EH (cell line): ENCODE measurements around the gene PIK3C2B.
"Not testable (repeated sequence)": the region's sequence is repeated elsewhere in the genome, so short reads cannot be mapped to it uniquely, and the experiment has no call there.

Experiments used
- DNase-seq: peaks from one replicate; pipeline ENCODE4 v3.0.0-alpha.2; 2015; ENCODE audit warnings: low read depth

PIK3C2B gene, protein sequence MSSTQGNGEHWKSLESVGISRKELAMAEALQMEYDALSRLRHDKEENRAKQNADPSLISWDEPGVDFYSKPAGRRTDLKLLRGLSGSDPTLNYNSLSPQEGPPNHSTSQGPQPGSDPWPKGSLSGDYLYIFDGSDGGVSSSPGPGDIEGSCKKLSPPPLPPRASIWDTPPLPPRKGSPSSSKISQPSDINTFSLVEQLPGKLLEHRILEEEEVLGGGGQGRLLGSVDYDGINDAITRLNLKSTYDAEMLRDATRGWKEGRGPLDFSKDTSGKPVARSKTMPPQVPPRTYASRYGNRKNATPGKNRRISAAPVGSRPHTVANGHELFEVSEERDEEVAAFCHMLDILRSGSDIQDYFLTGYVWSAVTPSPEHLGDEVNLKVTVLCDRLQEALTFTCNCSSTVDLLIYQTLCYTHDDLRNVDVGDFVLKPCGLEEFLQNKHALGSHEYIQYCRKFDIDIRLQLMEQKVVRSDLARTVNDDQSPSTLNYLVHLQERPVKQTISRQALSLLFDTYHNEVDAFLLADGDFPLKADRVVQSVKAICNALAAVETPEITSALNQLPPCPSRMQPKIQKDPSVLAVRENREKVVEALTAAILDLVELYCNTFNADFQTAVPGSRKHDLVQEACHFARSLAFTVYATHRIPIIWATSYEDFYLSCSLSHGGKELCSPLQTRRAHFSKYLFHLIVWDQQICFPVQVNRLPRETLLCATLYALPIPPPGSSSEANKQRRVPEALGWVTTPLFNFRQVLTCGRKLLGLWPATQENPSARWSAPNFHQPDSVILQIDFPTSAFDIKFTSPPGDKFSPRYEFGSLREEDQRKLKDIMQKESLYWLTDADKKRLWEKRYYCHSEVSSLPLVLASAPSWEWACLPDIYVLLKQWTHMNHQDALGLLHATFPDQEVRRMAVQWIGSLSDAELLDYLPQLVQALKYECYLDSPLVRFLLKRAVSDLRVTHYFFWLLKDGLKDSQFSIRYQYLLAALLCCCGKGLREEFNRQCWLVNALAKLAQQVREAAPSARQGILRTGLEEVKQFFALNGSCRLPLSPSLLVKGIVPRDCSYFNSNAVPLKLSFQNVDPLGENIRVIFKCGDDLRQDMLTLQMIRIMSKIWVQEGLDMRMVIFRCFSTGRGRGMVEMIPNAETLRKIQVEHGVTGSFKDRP (N-terminal part only)

DNA sequence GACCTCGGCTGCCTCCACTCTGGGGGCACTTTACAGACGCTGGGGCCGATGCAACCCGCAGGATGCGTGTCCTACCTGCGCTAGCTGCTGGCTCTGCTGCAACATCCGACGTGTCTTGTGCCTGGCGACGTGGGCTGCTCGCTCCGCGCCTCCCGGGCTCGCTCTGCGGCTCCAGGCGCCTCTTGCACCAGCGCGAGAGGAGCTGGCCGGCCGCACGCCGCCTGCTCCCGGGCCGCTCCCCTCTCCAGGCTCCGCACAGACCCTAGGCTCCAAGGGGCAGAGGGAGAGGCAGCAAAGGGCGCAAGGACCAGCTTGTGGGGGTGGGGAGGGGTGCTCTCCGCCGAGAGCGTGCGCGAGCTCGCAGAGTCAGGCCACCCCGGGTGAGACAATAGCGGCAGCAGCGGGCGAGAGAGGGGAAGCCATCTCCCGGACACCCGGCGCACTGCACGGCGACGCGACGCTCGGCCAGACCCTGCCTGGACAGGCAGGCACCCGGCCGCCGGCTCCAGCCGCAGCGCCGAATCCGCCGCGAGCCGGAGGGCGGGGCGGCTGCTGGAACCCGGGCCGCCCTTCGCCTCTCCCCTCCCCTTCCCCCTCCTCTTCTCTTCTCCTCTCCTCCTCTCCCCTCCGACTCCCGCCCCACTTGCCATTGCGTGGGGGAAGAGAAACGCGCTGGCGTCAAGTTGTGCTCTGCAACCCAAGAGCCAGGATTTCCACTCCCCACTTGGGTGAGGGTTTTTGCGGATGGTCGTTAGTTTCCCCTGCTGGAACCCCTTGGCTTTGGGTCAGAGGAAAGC, at the start of gene PIK3C2B:
Gene PIK3C2B (minus strand): TSS at position 525 of the 797 bp plus-strand sequence. CDS start 25,003 bp downstream, outside the sequence.
- DNase-seq, result peak; percentile 88

DNA sequence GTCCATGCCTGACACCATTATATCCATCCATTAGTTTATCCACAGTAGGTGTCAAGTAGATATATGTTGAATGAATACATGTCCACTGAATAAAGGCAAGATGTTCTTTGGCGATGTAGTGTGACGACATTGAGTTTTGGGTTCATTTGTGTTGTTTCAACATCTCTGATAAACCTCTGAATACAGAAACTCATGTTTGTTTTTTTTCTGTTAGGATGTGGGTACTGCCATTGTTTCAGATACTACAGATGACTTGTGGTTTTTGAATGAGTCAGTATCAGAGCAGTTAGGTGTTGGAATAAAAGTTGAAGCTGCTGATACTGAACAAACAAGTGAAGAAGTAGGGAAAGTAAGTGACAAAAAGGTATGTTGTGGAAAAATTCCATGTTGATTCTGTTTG, 49.7 kb upstream of the PIK3C2B start:
- peak; percentile 42 for DNase-seq

DNA sequence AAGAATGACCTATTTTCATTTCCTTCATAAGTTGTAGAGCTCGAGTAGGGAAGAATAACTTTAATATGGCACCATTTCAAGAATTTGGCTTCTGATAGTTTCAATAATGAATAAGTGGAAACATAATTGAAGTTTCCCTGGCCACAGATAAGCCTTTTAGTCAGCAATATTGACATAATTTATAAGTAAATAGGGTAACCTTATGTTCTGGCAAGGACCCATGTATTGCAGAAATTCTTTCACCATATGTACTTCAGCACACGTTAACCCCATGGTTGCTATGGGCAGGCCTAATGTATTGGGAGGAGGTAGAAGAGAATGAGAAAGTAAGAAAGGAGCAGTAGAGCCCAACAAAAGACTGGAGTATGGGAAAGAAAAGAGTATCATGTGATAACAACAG, 47.0 kb upstream of the PIK3C2B start:
- no peak for DNase-seq

DNA sequence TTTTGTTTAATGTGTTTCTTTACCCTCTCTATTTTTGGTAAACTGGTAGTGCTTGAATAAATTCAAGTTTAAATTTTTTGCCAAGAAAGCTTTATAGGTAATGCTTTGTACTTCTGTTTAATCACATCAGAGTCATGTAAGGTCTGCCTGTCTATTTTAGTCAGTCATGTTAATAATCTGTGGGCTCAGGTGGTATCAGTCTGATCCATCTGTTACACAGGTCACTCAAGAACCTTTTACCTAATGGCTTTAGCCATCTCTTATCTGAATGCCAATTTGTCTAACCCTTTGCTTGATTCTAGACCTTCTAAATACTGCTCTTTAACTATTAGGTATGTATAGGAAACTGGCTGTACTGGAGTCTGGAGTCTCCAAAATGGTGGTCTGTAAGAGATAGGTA, 38.2 kb upstream of the PIK3C2B start:
- DNase-seq, result no peak

DNA sequence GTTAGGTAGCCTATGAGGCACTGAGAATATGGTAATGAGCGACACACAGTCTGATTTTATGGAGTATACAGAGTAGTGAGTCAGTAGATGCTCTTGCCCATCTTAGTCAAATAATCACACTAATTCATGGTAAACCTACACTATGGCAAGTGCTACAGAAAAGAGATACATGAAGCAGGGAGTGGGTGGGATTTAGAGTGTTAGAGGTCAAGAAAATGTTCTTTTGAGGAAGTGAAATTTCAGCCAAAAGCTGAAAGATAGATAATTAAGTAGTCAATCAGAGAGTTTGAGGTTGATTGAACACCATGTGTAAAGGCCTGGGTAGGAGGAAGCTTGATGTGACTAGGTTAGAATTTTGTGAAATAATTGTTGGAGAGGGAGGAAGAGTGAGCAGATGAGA, 36.3 kb upstream of the PIK3C2B start:
- DNase-seq, result no peak

DNA sequence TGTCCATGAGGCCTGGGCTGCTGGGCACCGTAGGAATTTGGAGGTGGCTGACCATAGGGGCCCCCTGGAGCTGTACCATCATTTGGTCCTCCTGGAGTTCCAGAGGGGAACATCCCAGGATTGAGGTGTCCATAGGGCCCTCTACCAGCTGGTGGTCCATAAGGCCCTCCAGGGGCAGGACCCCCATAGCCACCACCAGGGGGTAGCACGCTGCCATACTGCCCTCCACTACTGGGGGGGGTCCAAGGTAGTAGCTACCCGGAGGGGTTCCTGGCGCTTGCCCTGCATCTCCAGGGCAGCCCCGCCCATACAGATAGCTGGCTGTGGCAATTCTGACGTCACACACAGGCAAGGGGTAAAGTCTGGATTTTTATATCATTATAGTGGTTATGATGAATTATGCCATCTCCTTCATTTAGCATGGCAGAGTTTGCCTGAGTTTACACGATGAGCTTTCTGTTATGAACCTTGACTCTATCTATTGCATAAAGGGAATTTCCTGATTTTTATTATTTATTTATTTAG, 34.8 kb upstream of the PIK3C2B start:
- no peak for DNase-seq

DNA sequence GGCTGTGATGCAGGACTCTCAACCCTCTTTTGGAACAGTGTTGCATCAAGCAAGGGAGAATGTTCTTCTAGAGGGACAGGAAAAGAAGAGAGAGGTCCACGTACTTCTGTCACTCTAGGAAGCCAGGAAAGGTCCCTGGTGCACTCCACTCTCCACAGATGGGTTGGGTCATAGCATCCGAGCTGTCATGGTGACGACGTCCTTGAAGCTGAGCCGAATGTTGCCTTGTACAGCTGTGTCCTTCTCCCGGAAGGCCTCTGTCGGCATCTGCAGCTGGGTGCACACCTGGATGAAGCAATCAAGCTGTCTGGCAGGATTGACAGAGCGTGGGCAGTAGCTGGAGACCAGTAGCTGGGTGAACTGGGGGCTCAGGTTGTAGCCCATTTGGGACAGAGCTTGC, 34.1 kb upstream of the PIK3C2B start:
- DNase-seq, result no peak

DNA sequence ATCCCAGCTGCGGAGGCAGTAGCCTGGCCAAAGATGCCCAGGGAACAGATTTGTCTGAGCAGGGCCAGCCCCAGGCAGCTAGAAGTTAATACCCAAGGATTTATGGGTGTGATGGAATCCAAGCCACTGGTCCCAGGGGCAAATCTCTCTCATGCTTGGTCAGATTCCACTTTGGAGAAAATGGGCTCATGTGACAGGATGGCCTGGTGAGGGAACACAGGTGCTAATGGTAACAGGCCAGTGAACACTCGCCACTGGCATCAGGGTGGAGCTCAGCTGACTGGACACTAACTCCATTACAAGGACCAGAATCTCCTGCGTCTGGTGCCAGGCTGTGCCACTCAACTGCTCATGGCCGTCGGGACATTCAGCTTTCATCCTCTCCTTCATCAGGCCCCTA, 33.6 kb upstream of the PIK3C2B start:
- no peak for DNase-seq

DNA sequence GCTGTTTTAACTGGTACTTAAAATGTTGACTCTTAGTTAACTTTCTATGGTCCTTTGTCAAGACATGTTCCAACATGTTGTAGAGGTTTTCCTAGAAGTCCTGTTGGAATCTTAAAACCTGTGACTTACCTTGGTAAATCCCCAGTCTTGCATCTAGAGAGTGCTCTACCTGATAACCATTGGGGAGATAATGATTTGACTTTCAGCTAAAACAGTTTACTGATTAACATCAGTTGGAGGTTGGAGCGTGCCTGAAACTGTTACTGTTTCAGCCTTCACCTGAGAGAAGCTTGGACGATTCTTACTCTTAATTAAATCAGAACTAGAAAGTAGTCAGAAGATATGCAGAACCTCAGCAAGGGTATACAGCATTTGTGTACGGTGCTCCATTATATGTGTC, 30.4 kb upstream of the PIK3C2B start:
- DNase-seq, result no peak

DNA sequence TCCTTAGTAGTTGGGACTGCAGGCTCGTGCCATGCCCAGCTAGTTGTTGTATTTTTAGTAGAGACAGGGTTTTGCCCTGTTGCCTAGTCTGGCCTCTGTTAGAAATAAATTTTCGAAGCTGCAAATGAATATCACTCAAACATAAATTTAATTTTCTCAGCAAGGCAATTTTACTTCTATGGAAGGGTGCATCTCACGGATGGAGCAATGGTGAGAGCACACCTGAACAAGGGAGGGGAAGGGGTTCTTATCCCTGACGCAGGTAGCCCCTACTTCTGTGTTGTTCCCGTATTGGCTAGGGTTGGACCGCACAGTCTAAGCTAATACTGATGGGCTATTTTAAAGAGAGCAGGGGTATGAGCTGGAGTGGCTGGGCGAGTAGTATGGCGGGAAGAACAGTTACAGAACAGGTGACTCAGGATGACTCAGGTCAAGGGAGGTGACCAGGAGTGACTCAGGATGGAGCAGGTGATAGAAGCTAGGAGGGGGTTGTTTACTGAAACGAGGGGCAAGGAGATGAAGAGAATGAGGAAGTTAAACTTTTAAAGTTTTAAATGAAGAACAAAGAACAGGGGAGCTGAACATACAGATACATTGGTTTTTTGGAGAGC, 29.1 kb upstream of the PIK3C2B start:
- no peak for DNase-seq

DNA sequence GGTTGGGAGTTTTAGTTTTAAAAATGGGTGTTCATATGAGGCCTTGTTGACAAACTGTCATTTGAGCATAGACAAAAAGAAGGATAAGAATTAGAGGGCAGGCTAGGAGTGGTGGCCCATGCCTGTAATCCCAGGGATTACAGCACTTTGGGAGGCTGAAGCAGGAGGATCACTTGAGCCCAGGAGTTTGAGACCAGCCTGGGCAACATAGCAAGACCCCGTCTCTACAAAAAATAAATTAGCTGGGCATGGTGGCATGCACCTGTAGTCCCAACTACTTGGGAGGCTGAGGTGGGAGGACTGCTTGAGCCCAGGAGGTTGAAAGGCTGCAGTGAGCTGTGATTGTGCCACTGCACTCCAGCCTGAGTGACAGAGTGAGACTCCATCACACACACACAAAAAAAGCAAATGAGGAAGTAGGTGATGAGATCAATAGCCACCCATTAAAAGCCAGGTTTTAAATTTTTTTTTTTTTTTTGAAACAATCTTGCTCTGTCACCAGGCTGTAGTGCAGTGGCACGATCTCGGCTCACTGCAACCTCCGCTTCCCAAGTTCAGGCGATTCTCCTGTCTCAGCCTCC, 27.4 kb upstream of the PIK3C2B start:
- DNase-seq, result not testable (repeated sequence)

DNA sequence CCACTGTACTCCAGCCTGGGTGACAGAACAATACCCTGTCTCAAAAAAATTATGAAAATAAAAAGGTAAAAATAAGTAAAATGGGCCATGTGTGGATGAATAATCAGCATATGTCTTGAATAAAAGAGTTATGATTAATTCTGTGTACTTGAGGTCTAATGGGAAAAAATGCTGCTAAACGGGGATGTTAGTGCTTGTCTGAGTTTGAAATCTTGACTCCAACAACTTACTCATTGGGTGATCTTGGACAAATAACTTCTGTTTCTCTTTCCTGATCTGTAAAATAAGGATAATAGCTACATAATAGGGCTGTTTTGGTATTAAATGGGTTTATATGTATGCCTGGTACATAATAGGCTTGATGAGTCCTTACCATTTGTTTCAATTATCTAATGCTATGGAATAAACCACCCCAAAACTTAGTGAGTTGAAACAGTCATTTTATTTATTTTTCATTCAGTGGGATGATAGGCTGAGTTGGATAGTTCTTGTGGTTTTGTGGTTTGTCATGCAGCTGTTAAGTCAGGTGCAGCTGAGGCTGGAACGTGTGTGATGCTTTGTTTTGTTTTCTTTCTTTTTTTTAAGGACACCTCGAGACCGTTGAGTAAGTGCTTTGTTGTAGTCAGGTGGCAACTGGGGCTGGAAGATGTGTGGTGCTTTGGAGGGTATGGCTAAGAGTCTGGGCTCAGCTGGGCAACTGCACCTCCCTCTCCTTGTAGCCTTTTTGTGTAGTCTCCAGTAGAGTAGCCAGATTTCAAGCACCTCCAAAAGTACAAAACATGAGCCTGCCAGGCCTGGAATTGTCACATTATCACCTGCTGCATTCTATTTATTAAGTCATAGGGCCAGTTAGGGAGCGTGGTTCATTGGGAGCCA, 26.5 kb upstream of the PIK3C2B start:
- DNase-seq, result peak; percentile 54

DNA sequence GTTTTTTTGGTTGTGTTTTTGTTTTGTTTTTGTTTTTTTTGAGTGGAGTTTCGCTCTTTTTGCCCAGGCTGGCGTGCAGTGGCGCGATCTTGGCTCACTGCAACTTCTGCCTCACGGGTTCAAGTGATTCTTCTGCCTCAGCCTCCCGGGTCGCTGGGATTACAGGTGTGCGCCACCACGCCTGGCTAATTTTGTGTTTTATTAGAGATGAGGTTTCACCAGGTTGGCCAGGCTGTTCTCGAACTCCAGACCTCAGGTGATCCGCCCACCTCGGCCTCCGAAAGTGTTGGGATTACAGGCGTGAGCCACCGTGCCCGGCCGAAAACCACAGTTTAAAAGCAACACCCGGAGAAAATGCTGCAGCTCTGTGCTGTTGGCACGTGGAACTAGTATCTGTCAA, 22.8 kb upstream of the PIK3C2B start:
- not testable (repeated sequence) for DNase-seq

DNA sequence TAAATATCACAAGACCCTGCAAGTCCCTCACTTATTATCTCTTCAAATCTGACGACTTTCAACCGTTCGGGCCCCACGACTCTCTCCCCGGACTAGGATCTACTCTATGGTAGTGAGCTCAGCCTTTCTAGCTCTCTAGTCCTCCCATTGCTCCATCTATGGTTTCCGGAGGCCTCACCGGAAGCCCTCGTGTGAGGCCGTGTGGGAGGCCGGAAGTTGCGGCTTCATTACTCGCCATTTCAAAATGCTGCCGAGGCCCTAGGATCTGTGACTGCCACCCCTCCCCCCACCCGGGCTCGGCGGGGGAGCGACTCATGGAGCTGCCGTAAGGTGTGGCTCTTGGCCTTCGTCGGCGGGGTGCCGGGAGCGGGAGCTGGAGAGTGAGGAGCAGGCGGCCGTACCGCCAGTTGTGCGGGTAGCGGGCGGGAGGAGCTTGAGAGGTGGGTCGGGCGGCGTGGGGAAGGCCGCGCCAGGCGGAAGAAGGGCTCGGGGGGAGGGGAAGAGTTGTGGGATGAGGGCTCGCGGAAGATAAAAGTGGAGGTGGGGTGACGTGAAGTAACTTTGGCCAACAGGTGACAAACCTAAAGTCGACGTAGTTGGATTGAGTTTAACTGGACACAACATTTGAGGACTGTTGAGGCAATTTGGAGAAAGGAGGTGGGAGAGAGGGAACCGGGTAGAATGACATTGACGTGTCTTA, 21.7 kb upstream of the PIK3C2B start, which contains the start of gene MDM4:
Gene MDM4 (plus strand): TSS at position 227 of the 700 bp plus-strand sequence. CDS start 9,113 bp downstream, outside the sequence.
- peak; percentile 97 for DNase-seq

DNA sequence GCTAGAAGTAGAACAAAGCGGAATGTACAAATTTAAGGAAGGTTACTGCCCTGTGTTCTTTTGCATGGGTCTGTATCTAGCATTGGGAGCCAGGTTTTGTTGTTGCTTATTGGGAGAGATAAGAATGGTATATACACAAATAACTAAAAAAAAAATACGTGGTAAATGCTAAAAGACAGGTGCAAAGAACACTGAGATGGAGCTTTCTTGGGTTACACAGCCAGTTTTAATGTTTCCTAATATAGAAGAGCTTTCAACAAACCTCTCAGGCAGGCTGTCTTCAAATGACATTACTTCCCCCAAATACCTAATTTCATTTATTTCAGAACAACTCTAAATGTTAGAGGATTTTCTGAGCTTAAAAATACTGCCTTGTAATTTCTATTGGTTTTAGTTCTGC, 20.2 kb upstream of the PIK3C2B start:
- DNase-seq, result no peak

DNA sequence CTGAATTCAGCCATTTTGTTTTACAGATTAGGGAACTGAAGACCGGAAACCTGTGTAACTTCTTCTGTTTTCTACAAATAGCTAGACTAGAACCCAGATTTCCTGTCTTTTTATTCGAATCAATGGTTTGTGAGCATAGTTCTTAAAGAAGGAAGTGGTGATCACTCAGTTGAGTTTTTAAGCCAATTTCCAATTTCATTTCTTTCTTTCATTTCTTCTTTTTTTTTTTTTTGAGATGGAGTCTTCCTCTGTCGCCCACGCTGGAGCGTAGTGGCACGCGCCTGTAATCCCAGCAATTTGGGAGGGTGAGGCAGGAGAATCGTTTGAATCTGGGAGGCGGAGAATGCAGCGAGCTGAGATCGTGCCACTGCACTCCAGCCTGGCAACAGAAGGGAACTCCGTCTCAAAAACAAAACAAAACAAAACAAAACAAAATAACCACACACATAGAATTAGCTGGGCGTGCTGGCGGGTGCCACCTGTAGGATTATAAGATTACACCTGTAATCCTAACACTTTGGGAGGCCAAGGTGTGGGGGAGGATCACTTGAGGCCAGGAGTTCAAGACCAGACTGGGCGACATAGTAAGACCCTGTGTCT, 18.6 kb upstream of the PIK3C2B start:
- DNase-seq, result no peak

DNA sequence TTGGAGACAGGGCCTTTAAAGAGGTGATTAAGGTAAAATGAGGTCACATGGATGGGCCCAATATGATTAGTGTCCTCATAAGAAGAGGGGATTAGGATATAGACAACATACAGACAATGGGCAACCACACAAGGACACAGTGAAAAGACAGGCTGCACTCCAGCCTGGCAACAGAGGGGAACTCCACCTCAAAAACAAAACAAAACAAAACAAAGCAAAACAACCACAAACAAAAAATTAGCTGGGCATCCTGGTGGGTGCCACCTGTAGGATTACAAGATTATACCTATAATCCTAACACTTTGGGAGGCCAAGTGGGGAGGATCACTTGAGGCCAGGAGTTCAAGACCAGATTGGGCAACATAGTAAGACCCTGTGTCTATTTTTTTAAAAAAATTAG, 16.8 kb upstream of the PIK3C2B start:
- DNase-seq, result no peak

DNA sequence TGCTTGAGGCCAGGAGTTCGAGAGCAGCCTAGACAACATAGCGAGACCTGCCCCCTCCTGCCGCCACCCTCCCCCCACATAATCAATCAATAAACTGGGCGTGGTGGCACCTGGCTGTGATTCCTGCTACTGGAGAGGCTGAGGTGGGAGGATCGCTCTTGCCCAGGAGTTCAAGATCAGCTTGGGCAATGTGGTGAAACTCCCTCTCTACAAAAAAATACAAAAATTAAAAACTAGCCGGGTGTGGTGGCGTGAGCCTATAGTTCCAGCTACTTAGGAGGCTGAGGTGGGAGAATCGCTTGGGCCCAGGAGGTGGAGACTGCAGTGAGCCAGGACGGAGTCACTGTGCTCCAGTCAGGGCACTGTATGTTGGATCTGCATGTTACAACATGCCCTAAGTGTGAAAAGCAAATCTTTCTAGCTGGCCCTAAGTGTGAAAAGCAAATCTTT, 14.6 kb upstream of the PIK3C2B start:
- no peak for DNase-seq
